Astrocyte (in vitro differentiated cells and primary cell): Measurements from ENCODE around the gene SPTBN2. TPM values are rescaled to one million over a fixed set of nuclear protein-coding genes. Genes with fewer than 3 reads are reported as not detected.
A peak's percentile ranks its signal among the peaks of the same experiment; 100 is the strongest.

Experiments used
- DNase-seq: peaks from one replicate; pipeline ENCODE4 v3.0.0-alpha.2; 2010; ENCODE audit warnings: low read depth
- FAIRE-seq: peaks from 2 replicates; lab custom pipeline; 2011; peaks lifted over from hg19 to GRCh38; lab: Jason Lieb, UNC
- H2AFZ ChIP-seq: 2 replicates; pipeline ENCODE4 v1.6.0; 2012; ENCODE audit warnings: low read depth, low read length, inconsistent platforms
- H3K27ac ChIP-seq: 2 replicates; pipeline ENCODE4 v1.5.1; 2011; ENCODE audit warnings: low read depth, low read length, inconsistent platforms
- H3K27me3 ChIP-seq: 2 replicates; pipeline ENCODE4 v1.6.0; 2011; ENCODE audit warnings: low read length, inconsistent platforms; ENCODE audit not compliant: insufficient read depth
- H3K36me3 ChIP-seq: 2 replicates; pipeline ENCODE4 v1.5.1; 2011; ENCODE audit warnings: low read length, inconsistent platforms; ENCODE audit not compliant: insufficient read depth
- H3K4me1 ChIP-seq: 2 replicates; pipeline ENCODE4 v1.5.1; 2011; ENCODE audit warnings: low read length, inconsistent platforms; ENCODE audit not compliant: insufficient read depth
- H3K4me2 ChIP-seq: 2 replicates; pipeline ENCODE4 v1.6.0; 2012; ENCODE audit warnings: low read length, inconsistent platforms
- H3K4me3 ChIP-seq: 2 replicates; pipeline ENCODE4 v1.5.1; 2011; ENCODE audit warnings: low read depth, mild to moderate bottlenecking, low read length, inconsistent platforms; ENCODE audit not compliant: insufficient read depth
- H3K79me2 ChIP-seq: 2 replicates; pipeline ENCODE4 v1.6.0; 2012; ENCODE audit warnings: mild to moderate bottlenecking, low read length, inconsistent platforms; ENCODE audit not compliant: insufficient read depth
- H3K9ac ChIP-seq: 2 replicates; pipeline ENCODE4 v1.6.0; 2012; ENCODE audit warnings: mild to moderate bottlenecking, low read length, inconsistent platforms
- H3K9me3 ChIP-seq: 2 replicates; pipeline ENCODE4 v1.5.1; 2012; ENCODE audit warnings: low read depth, mild to moderate bottlenecking, low read length, inconsistent platforms; ENCODE audit not compliant: insufficient read depth
- H4K20me1 ChIP-seq: 2 replicates; pipeline ENCODE4 v1.6.0; 2012; ENCODE audit warnings: low read length, inconsistent platforms; ENCODE audit not compliant: insufficient read depth
- H3K27ac Mint-ChIP-seq: one replicate; pipeline ENCODE4 v1.8.0; 2021; ENCODE audit warnings: mild to moderate bottlenecking, mixed read lengths; ENCODE audit not compliant: unreplicated experiment
- H3K27me3 Mint-ChIP-seq: one replicate; pipeline ENCODE4 v1.8.0; 2021; ENCODE audit warnings: low read depth, mixed read lengths; ENCODE audit not compliant: unreplicated experiment
- H3K36me3 Mint-ChIP-seq: one replicate; pipeline ENCODE4 v1.8.0; 2021; ENCODE audit warnings: low read depth, mixed read lengths; ENCODE audit not compliant: unreplicated experiment
- H3K4me1 Mint-ChIP-seq: one replicate; pipeline ENCODE4 v1.8.0; 2021; ENCODE audit warnings: low read depth, mixed read lengths; ENCODE audit not compliant: unreplicated experiment
- H3K4me3 Mint-ChIP-seq: one replicate; pipeline ENCODE4 v1.8.0; 2021; ENCODE audit warnings: mild to moderate bottlenecking, moderate library complexity, mixed read lengths; ENCODE audit not compliant: unreplicated experiment
- H3K9me3 Mint-ChIP-seq: one replicate; pipeline ENCODE4 v1.8.0; 2021; ENCODE audit warnings: mild to moderate bottlenecking, mixed read lengths; ENCODE audit not compliant: unreplicated experiment
- CTCF ChIP-seq: IDR thresholded peaks from 2 replicates; pipeline ENCODE4 v1.5.1; 2011; ENCODE audit warnings: low read depth, mild to moderate bottlenecking, inconsistent platforms, low read length, moderate library complexity; ENCODE audit not compliant: insufficient read depth
- EZH2 ChIP-seq: IDR thresholded peaks from 2 replicates; pipeline ENCODE4 v1.6.1; 2012; ENCODE audit warnings: mild to moderate bottlenecking, low read length, inconsistent platforms; ENCODE audit not compliant: insufficient read depth
- total RNA-seq: library from RNA; stranded (reverse); gene quantifications from 2 replicates; pipeline ENCODE4 v1.2.1, GENCODE V29; 2021

The SPTBN2 gene
- total RNA-seq, 1 donor from 2014 or later = 18.2 TPM

GRCh38 chr11:66716996-66717395, 12.0 kb downstream of the SPTBN2 start:
- no peak overlapping the region for H3K9ac ChIP-seq
- H3K27ac Mint-ChIP-seq = no peak overlapping the region
- H3K27me3 Mint-ChIP-seq = peaks cover 17% of the 10 kb centered on the region
- no peaks in the 10 kb centered on the region for H3K9me3 ChIP-seq
- H3K4me1 ChIP-seq = peaks cover 11% of the 10 kb centered on the region
- FAIRE-seq (no peak), DNase-seq (no peak)
- H3K4me2 ChIP-seq = no peak overlapping the region
- H3K79me2 ChIP-seq = no peaks in the 10 kb centered on the region
- no peaks in the 10 kb centered on the region for H3K36me3 ChIP-seq
- no peaks in the 10 kb centered on the region for H3K27me3 ChIP-seq
- H3K4me3 ChIP-seq = no peak overlapping the region
- no peaks in the 10 kb centered on the region for H4K20me1 ChIP-seq
- H3K4me1 Mint-ChIP-seq = peaks cover 14% of the 10 kb centered on the region
- TF ChIP-seq EZH2 (no peak), CTCF (no peak)
- H2AFZ ChIP-seq = no peak overlapping the region
- H3K27ac ChIP-seq = no peak overlapping the region
- H3K9me3 Mint-ChIP-seq = peaks cover 2% of the 10 kb centered on the region
- H3K4me3 Mint-ChIP-seq = no peak overlapping the region
- peaks cover 19% of the 10 kb centered on the region for H3K36me3 Mint-ChIP-seq

GRCh38 chr11:66715346-66716085, 13.5 kb downstream of the SPTBN2 start:
- H3K36me3 Mint-ChIP-seq = peaks cover 18% of the 10 kb centered on the region
- H3K9ac ChIP-seq = no peak overlapping the region
- H4K20me1 ChIP-seq = no peaks in the 10 kb centered on the region
- DNase-seq (no peak), FAIRE-seq (no peak)
- no peaks in the 10 kb centered on the region for H3K79me2 ChIP-seq
- H3K4me2 ChIP-seq = no peak overlapping the region
- H2AFZ ChIP-seq = no peak overlapping the region
- no peaks in the 10 kb centered on the region for H3K36me3 ChIP-seq
- H3K4me1 ChIP-seq = peaks cover 8% of the 10 kb centered on the region
- TF ChIP-seq CTCF (no peak), EZH2 (no peak)
- no peak overlapping the region for H3K4me3 ChIP-seq
- H3K9me3 Mint-ChIP-seq = peaks cover 2% of the 10 kb centered on the region
- H3K27ac Mint-ChIP-seq = no peak overlapping the region
- H3K4me1 Mint-ChIP-seq = peaks cover 13% of the 10 kb centered on the region
- H3K9me3 ChIP-seq = no peaks in the 10 kb centered on the region
- peak overlapping the region; percentile 71 for H3K4me3 Mint-ChIP-seq
- peaks cover 19% of the 10 kb centered on the region for H3K27me3 Mint-ChIP-seq
- H3K27ac ChIP-seq = no peak overlapping the region
- H3K27me3 ChIP-seq = no peaks in the 10 kb centered on the region
